Measurements from ENCODE around the gene MYO5B.

DNA sequence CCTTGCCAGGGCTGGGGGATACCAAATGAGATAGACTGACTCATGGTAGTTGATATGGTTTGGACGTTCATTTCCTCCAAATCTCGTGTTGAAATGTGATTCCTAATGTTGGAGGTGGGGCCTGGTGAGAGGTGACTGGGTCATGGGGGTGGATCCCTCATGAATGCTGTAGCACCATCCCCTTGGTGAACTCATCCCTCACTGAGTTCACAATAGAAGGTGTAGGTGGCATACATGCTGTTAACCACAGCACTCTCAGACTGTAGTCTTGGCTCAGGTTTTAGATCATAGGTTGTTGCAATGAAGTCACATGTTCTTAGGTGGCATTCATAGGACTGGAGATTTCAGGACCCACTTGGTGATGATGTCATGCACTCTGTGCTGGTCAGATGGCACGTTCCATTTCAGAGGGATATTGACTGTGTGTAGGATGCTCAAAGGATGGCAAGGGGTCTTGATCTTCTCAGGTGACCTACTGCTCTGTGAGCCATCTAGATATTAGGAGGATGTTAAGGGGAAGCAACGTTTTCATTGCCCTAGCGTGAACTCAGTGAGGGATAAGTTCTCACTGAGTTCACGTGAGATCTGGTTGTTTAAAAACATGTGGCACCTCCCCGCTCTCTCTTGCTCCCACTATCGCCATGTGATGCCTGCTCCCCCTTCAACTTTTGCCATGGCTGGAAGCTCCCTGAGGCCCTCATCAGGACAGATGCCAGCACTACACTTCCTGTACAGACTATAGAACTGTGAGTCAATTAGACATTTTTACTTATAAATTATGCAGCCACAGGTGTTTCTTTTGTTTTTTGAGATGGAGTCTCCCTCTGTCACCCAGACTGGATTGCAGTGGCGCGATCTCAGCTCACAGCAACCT, 307.8 kb downstream of the MYO5B start:
- TF ChIP-seq, protein P1, sequence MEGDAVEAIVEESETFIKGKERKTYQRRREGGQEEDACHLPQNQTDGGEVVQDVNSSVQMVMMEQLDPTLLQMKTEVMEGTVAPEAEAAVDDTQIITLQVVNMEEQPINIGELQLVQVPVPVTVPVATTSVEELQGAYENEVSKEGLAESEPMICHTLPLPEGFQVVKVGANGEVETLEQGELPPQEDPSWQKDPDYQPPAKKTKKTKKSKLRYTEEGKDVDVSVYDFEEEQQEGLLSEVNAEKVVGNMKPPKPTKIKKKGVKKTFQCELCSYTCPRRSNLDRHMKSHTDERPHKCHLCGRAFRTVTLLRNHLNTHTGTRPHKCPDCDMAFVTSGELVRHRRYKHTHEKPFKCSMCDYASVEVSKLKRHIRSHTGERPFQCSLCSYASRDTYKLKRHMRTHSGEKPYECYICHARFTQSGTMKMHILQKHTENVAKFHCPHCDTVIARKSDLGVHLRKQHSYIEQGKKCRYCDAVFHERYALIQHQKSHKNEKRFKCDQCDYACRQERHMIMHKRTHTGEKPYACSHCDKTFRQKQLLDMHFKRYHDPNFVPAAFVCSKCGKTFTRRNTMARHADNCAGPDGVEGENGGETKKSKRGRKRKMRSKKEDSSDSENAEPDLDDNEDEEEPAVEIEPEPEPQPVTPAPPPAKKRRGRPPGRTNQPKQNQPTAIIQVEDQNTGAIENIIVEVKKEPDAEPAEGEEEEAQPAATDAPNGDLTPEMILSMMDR (IDR thresholded peaks at IDR 0.05): no peak
- TF ChIP-seq EZH2 (IDR thresholded peaks at IDR 0.05; ENCODE audit: borderline replicate concordance, insufficient read depth, low read depth, low read length, poor library complexity, severe bottlenecking): no peak

Measured in B cell (primary cell).